HEK293 (cell line): ENCODE data around the gene POU4F2.
A peak's percentile ranks its signal among the peaks of the same experiment; 100 is the strongest.

Source experiments
- ATF2 ChIP-seq: fragments of 450-650 bp; formaldehyde crosslinking; IDR thresholded peaks from 2 replicates; pipeline ENCODE4 v1.5.1; 2016; ENCODE audit warnings: missing biosample characterization, missing genetic modification characterization, low read depth
- HOXA7 ChIP-seq: sonication (generic); formaldehyde crosslinking; IDR thresholded peaks from 2 replicates; pipeline ENCODE4 v1.8.1; 2022; ENCODE audit warnings: missing genetic modification reagents, borderline replicate concordance
- KLF16 ChIP-seq: fragments of 450-650 bp; formaldehyde crosslinking; IDR thresholded peaks from 2 replicates; pipeline ENCODE4 v1.5.1; 2017; ENCODE audit warnings: missing biosample characterization, missing genetic modification characterization
- KLF8 ChIP-seq: fragments of 450-650 bp; formaldehyde crosslinking; IDR thresholded peaks from 2 replicates; pipeline ENCODE4 v1.5.1; 2016; ENCODE audit warnings: missing biosample characterization, missing genetic modification characterization
- MYNN ChIP-seq: fragments of 450-650 bp; formaldehyde crosslinking; IDR thresholded peaks from 2 replicates; pipeline ENCODE4 v1.5.1; 2016; ENCODE audit warnings: missing biosample characterization, missing genetic modification characterization, borderline replicate concordance
- OSR2 ChIP-seq: fragments of 450-650 bp; formaldehyde crosslinking; IDR thresholded peaks from 2 replicates; pipeline ENCODE4 v1.5.1; 2016; ENCODE audit warnings: missing biosample characterization, missing genetic modification characterization
- SCRT1 ChIP-seq: fragments of 450-650 bp; formaldehyde crosslinking; IDR thresholded peaks from 2 replicates; pipeline ENCODE4 v1.5.1; 2016; ENCODE audit warnings: missing biosample characterization, missing genetic modification characterization, borderline replicate concordance
- SETDB1 ChIP-seq: IDR thresholded peaks from one replicate; pipeline ENCODE4 v1.6.1; 2017; ENCODE audit warnings: mild to moderate bottlenecking, low read length, moderate library complexity, mixed read lengths; ENCODE audit not compliant: insufficient read length
- SP2 ChIP-seq: fragments of 450-650 bp; formaldehyde crosslinking; IDR thresholded peaks from 2 replicates; pipeline ENCODE4 v1.5.1; 2016; ENCODE audit warnings: missing biosample characterization, missing genetic modification characterization
- TCF7L2 ChIP-seq: IDR thresholded peaks from 2 replicates; pipeline ENCODE4 v1.6.1; 2011; ENCODE audit warnings: low read depth, mild to moderate bottlenecking, inconsistent platforms, low read length, moderate library complexity, borderline replicate concordance
- ZBTB17 ChIP-seq: fragments of 450-650 bp; formaldehyde crosslinking; IDR thresholded peaks from 2 replicates; pipeline ENCODE4 v1.5.1; 2016; ENCODE audit warnings: missing biosample characterization, missing genetic modification characterization
- ZBTB8A ChIP-seq: fragments of 450-650 bp; formaldehyde crosslinking; IDR thresholded peaks from 2 replicates; pipeline ENCODE4 v1.5.1; 2016; ENCODE audit warnings: missing biosample characterization, missing genetic modification characterization
- ZNF174 ChIP-seq: fragments of 450-650 bp; formaldehyde crosslinking; IDR thresholded peaks from 2 replicates; pipeline ENCODE4 v1.5.0; 2017; ENCODE audit warnings: missing biosample characterization, mild to moderate bottlenecking, missing genetic modification characterization
- ZNF239 ChIP-seq: fragments of 450-650 bp; formaldehyde crosslinking; IDR thresholded peaks from 2 replicates; pipeline ENCODE4 v1.5.1; 2016; ENCODE audit warnings: missing biosample characterization, missing genetic modification characterization
- ZNF341 ChIP-seq: fragments of 450-650 bp; formaldehyde crosslinking; IDR thresholded peaks from 2 replicates; pipeline ENCODE4; 2016; ENCODE audit warnings: low read depth, missing biosample characterization, missing genetic modification characterization
- ZNF518A ChIP-seq: fragments of 450-650 bp; formaldehyde crosslinking; conservative IDR thresholded peaks from 2 replicates; pipeline ENCODE4 v1.5.1; 2016; ENCODE audit warnings: low read depth, missing biosample characterization, missing genetic modification characterization
- ZNF548 ChIP-seq: fragments of 450-650 bp; formaldehyde crosslinking; IDR thresholded peaks from 2 replicates; pipeline ENCODE4 v1.5.1; 2016; ENCODE audit warnings: missing biosample characterization, missing genetic modification characterization
- ZNF561 ChIP-seq: fragments of 450-650 bp; IDR thresholded peaks from 2 replicates; pipeline ENCODE4 v1.5.1; 2018; ENCODE audit warnings: missing biosample characterization, missing genetic modification characterization, borderline replicate concordance
- ZNF596 ChIP-seq: fragments of 450-650 bp; IDR thresholded peaks from 2 replicates; pipeline ENCODE4 v1.5.0; 2018; ENCODE audit warnings: missing biosample characterization, mild to moderate bottlenecking, missing genetic modification characterization, moderate library complexity
- ZNF621 ChIP-seq: fragments of 450-650 bp; formaldehyde crosslinking; IDR thresholded peaks from 2 replicates; pipeline ENCODE4 v1.5.1; 2017; ENCODE audit warnings: missing biosample characterization, missing genetic modification characterization
- ZNF639 ChIP-seq: fragments of 450-650 bp; formaldehyde crosslinking; IDR thresholded peaks from 2 replicates; pipeline ENCODE4 v1.5.1; 2016; ENCODE audit warnings: missing biosample characterization, missing genetic modification characterization
- ZNF660 ChIP-seq: fragments of 450-650 bp; IDR thresholded peaks from 2 replicates; pipeline ENCODE4 v1.5.1; 2018; ENCODE audit warnings: missing biosample characterization, mild to moderate bottlenecking, missing genetic modification characterization
- ZNF777 ChIP-seq: fragments of 450-650 bp; formaldehyde crosslinking; IDR thresholded peaks from 2 replicates; pipeline ENCODE4 v1.5.1; 2017; ENCODE audit warnings: missing biosample characterization, missing genetic modification characterization, borderline replicate concordance
- ZSCAN16 ChIP-seq: fragments of 450-650 bp; formaldehyde crosslinking; IDR thresholded peaks from 2 replicates; pipeline ENCODE4 v1.5.1; 2016; ENCODE audit warnings: missing biosample characterization, missing genetic modification characterization
- TF ChIP-seq, protein P1 (sequence below): fragments of 450-650 bp; formaldehyde crosslinking; IDR thresholded peaks from 2 replicates; pipeline ENCODE4 v1.5.0; 2017; ENCODE audit warnings: missing biosample characterization, missing genetic modification characterization, borderline replicate concordance
- TF ChIP-seq, protein P2 (sequence below): fragments of 450-650 bp; formaldehyde crosslinking; optimal IDR thresholded peaks from 2 replicates; pipeline ENCODE3; 2016; ENCODE audit warnings: missing biosample characterization, mild to moderate bottlenecking, missing genetic modification characterization

POU4F2 gene

DNA sequence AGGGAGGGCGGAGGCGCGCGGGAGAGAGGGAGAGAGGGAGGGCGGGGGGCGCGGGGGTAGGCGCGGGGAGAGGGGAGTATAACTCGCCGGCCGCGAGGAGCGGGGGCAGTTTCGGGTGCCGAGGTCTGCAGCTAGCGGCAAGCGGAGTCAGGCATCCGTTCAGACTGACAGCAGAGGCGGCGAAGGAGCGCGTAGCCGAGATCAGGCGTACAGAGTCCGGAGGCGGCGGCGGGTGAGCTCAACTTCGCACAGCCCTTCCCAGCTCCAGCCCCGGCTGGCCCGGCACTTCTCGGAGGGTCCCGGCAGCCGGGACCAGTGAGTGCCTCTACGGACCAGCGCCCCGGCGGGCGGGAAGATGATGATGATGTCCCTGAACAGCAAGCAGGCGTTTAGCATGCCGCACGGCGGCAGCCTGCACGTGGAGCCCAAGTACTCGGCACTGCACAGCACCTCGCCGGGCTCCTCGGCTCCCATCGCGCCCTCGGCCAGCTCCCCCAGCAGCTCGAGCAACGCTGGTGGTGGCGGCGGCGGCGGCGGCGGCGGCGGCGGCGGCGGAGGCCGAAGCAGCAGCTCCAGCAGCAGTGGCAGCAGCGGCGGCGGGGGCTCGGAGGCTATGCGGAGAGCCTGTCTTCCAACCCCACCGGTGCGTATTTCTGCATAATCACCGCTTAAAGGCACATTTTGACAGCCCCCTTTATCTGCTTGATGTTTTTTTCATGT, at the start of gene POU4F2 (continued):
- TF ChIP-seq ZNF639 (tag by site-specific recombination) (no peak), SP2 (tag by site-specific recombination) (no peak), ZNF621 (no peak), ZNF239 (no peak), ZNF548 (tag by site-specific recombination) (no peak), MYNN (no peak), ATF2 (tag by site-specific recombination) (no peak), KLF8 (tag by site-specific recombination) (no peak), KLF16 (tag by site-specific recombination) (no peak), ZSCAN16 (no peak), ZNF777 (tag by site-specific recombination) (no peak), ZNF518A (no peak), HOXA7 (CRISPR knock-in tag) (no peak), ZNF174 (no peak), OSR2 (tag by site-specific recombination) (no peak), ZBTB17 (tag by site-specific recombination) (peak; percentile 64), SETDB1 (no peak), ZNF660 (tag by site-specific recombination) (0 out of 2 replicates have a peak, but pooled peaks have one; percentile 47), ZNF596 (tag by site-specific recombination) (no peak), ZNF561 (no peak), SCRT1 (no peak), ZNF341 (tag by site-specific recombination) (peak; percentile 38; the same call in 1 of the 2 replicates), ZBTB8A (no peak), TCF7L2 (no peak)
- TF ChIP-seq, protein P1, sequence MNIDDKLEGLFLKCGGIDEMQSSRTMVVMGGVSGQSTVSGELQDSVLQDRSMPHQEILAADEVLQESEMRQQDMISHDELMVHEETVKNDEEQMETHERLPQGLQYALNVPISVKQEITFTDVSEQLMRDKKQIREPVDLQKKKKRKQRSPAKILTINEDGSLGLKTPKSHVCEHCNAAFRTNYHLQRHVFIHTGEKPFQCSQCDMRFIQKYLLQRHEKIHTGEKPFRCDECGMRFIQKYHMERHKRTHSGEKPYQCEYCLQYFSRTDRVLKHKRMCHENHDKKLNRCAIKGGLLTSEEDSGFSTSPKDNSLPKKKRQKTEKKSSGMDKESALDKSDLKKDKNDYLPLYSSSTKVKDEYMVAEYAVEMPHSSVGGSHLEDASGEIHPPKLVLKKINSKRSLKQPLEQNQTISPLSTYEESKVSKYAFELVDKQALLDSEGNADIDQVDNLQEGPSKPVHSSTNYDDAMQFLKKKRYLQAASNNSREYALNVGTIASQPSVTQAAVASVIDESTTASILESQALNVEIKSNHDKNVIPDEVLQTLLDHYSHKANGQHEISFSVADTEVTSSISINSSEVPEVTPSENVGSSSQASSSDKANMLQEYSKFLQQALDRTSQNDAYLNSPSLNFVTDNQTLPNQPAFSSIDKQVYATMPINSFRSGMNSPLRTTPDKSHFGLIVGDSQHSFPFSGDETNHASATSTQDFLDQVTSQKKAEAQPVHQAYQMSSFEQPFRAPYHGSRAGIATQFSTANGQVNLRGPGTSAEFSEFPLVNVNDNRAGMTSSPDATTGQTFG = no peak
- TF ChIP-seq, protein P2, sequence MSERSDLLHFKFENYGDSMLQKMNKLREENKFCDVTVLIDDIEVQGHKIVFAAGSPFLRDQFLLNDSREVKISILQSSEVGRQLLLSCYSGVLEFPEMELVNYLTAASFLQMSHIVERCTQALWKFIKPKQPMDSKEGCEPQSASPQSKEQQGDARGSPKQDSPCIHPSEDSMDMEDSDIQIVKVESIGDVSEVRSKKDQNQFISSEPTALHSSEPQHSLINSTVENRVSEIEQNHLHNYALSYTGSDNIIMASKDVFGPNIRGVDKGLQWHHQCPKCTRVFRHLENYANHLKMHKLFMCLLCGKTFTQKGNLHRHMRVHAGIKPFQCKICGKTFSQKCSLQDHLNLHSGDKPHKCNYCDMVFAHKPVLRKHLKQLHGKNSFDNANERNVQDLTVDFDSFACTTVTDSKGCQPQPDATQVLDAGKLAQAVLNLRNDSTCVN (tag by site-specific recombination) = peak; percentile 40
